ENCODE data around the gene FCER1G. TPM values are rescaled to one million over a fixed set of nuclear protein-coding genes. Genes with fewer than 3 reads are reported as not detected.
"Not testable (repeated sequence)": the region's sequence is repeated elsewhere in the genome, so short reads cannot be mapped to it uniquely, and the experiment has no call there.

FCER1G gene
- polyA plus RNA-seq, 1 donor = 35.9 TPM

- Histone ChIP-seq H3K4me1 (ENCODE audit: control insufficient read depth, insufficient read depth, low read length) (peaks cover 73% of the 10 kb centered on the region), H3K36me3 (ENCODE audit: control insufficient read depth, insufficient read depth, low read length) (no peaks in the 10 kb centered on the region), H3K27me3 (ENCODE audit: control insufficient read depth, insufficient read depth, low read length) (no peaks in the 10 kb centered on the region), H3K4me3 (ENCODE audit: low read length) (no peak overlapping the region), H3K27ac (ENCODE audit: low read length) (peak overlapping the region; percentile 95), H3K9me3 (ENCODE audit: control insufficient read depth, low read depth, low read length) (no peaks in the 10 kb centered on the region)
- no peak for DNase-seq
- WGBS (ENCODE audit: insufficient coverage, low lambda C conversion rate) = no CpG with 5 or more reads among the region's 6 CpGs
Measured at GRCh38 chr1:161222175-161223019, 7.3 kb downstream of the FCER1G start.

- no peaks in the 10 kb centered on the region for H3K27me3 ChIP-seq (ENCODE audit: control insufficient read depth, insufficient read depth, low read length)
- H3K27ac ChIP-seq (ENCODE audit: low read length) = peak overlapping the region; percentile 95
- peak; percentile 85 to 93 for DNase-seq
- H3K36me3 ChIP-seq (ENCODE audit: control insufficient read depth, insufficient read depth, low read length) = peaks cover 12% of the 10 kb centered on the region
- H3K4me1 ChIP-seq (ENCODE audit: control insufficient read depth, insufficient read depth, low read length) = peaks cover 73% of the 10 kb centered on the region
- H3K4me3 ChIP-seq (ENCODE audit: low read length) = no peak overlapping the region
- no peaks in the 10 kb centered on the region for H3K9me3 ChIP-seq (ENCODE audit: control insufficient read depth, low read depth, low read length)
- 20% methylated on average over 1 of the region's 7 CpGs for WGBS (ENCODE audit: insufficient coverage, low lambda C conversion rate)
Measured at GRCh38 chr1:161223805-161224694, 9.0 kb downstream of the FCER1G start.

- H3K4me3 ChIP-seq (ENCODE audit: low read length); H3K27me3 ChIP-seq (ENCODE audit: control insufficient read depth, insufficient read depth, low read length); DNase-seq; H3K9me3 ChIP-seq (ENCODE audit: control insufficient read depth, low read depth, low read length): not testable (repeated sequence)
- WGBS (ENCODE audit: insufficient coverage, low lambda C conversion rate) = 30% methylated on average over 2 of the region's 13 CpGs
- Histone ChIP-seq H3K4me1 (ENCODE audit: control insufficient read depth, insufficient read depth, low read length) (peaks cover 72% of the 10 kb centered on the region), H3K27ac (ENCODE audit: low read length) (peak overlapping the region; percentile 95), H3K36me3 (ENCODE audit: control insufficient read depth, insufficient read depth, low read length) (peaks cover 18% of the 10 kb centered on the region)
Measured at GRCh38 chr1:161224695-161225087, 9.6 kb downstream of the FCER1G start.

GRCh38 chr1:161225178-161225533 is 10.1 kb downstream of the FCER1G start:
- Histone ChIP-seq H3K27me3 (ENCODE audit: control insufficient read depth, insufficient read depth, low read length) (no peaks in the 10 kb centered on the region), H3K4me1 (ENCODE audit: control insufficient read depth, insufficient read depth, low read length) (peaks cover 73% of the 10 kb centered on the region), H3K4me3 (ENCODE audit: low read length) (no peak overlapping the region), H3K27ac (ENCODE audit: low read length) (peak overlapping the region; percentile 95), H3K36me3 (ENCODE audit: control insufficient read depth, insufficient read depth, low read length) (peaks cover 22% of the 10 kb centered on the region), H3K9me3 (ENCODE audit: control insufficient read depth, low read depth, low read length) (no peaks in the 10 kb centered on the region)
- WGBS (ENCODE audit: insufficient coverage, low lambda C conversion rate) = no CpG with 5 or more reads among the region's 7 CpGs
- DNase-seq = no peak

- H3K36me3 ChIP-seq (ENCODE audit: control insufficient read depth, insufficient read depth, low read length) = peaks cover 28% of the 10 kb centered on the region
- peak within 1 kb of the TSS; percentile 95 for H3K27ac ChIP-seq (ENCODE audit: low read length)
- H3K4me1 ChIP-seq (ENCODE audit: control insufficient read depth, insufficient read depth, low read length) = peaks cover 70% of the 10 kb centered on the region
- H3K9me3 ChIP-seq (ENCODE audit: control insufficient read depth, low read depth, low read length) = no peaks in the 10 kb centered on the region
- peak within 1 kb of the TSS; percentile 77 for H3K4me3 ChIP-seq (ENCODE audit: low read length)
- WGBS (ENCODE audit: insufficient coverage, low lambda C conversion rate) = 0% methylated on average over 1 of the region's 16 CpGs
- no peaks in the 10 kb centered on the region for H3K27me3 ChIP-seq (ENCODE audit: control insufficient read depth, insufficient read depth, low read length)
- peak; percentile 98 to 99 for DNase-seq
Measured at GRCh38 chr1:161225534-161226319, 10.6 kb downstream of the FCER1G start, which contains the start of gene TOMM40L. TOMM40L (plus strand) TSS chr1:161226060; CDS start chr1:161226490, 430 bp downstream.

- no peak for DNase-seq
- Histone ChIP-seq H3K27me3 (ENCODE audit: control insufficient read depth, insufficient read depth, low read length) (no peaks in the 10 kb centered on the region), H3K36me3 (ENCODE audit: control insufficient read depth, insufficient read depth, low read length) (peaks cover 31% of the 10 kb centered on the region), H3K4me1 (ENCODE audit: control insufficient read depth, insufficient read depth, low read length) (peaks cover 68% of the 10 kb centered on the region), H3K4me3 (ENCODE audit: low read length) (peak overlapping the region; percentile 77), H3K27ac (ENCODE audit: low read length) (peak overlapping the region; percentile 46), H3K9me3 (ENCODE audit: control insufficient read depth, low read depth, low read length) (no peaks in the 10 kb centered on the region)
- no CpG with 5 or more reads among the region's 15 CpGs for WGBS (ENCODE audit: insufficient coverage, low lambda C conversion rate)
Measured at GRCh38 chr1:161226320-161226711, 11.2 kb downstream of the FCER1G start.

GRCh38 chr1:161226759-161227158 is 11.7 kb downstream of the FCER1G start:
- WGBS (ENCODE audit: insufficient coverage, low lambda C conversion rate) = no CpG with 5 or more reads among the region's 3 CpGs
- Histone ChIP-seq H3K27me3 (ENCODE audit: control insufficient read depth, insufficient read depth, low read length) (no peaks in the 10 kb centered on the region), H3K36me3 (ENCODE audit: control insufficient read depth, insufficient read depth, low read length) (peaks cover 31% of the 10 kb centered on the region), H3K27ac (ENCODE audit: low read length) (peak overlapping the region; percentile 46), H3K4me1 (ENCODE audit: control insufficient read depth, insufficient read depth, low read length) (peaks cover 68% of the 10 kb centered on the region), H3K4me3 (ENCODE audit: low read length) (peak overlapping the region; percentile 77), H3K9me3 (ENCODE audit: control insufficient read depth, low read depth, low read length) (no peaks in the 10 kb centered on the region)
- no peak for DNase-seq

- WGBS (ENCODE audit: insufficient coverage, low lambda C conversion rate) = no CpG with 5 or more reads among the region's 11 CpGs
- Histone ChIP-seq H3K27me3 (ENCODE audit: control insufficient read depth, insufficient read depth, low read length) (no peaks in the 10 kb centered on the region), H3K36me3 (ENCODE audit: control insufficient read depth, insufficient read depth, low read length) (peaks cover 31% of the 10 kb centered on the region), H3K9me3 (ENCODE audit: control insufficient read depth, low read depth, low read length) (no peaks in the 10 kb centered on the region), H3K27ac (ENCODE audit: low read length) (peak overlapping the region; percentile 46), H3K4me3 (ENCODE audit: low read length) (peak overlapping the region; percentile 77), H3K4me1 (ENCODE audit: control insufficient read depth, insufficient read depth, low read length) (peaks cover 68% of the 10 kb centered on the region)
- DNase-seq = peak in 1 of 2 donors; percentile 76
Measured at GRCh38 chr1:161227196-161227871, 12.2 kb downstream of the FCER1G start.

GRCh38 chr1:161228032-161228431 is 12.9 kb downstream of the FCER1G start:
- DNase-seq = no peak
- Histone ChIP-seq H3K9me3 (ENCODE audit: control insufficient read depth, low read depth, low read length) (no peaks in the 10 kb centered on the region), H3K27ac (ENCODE audit: low read length) (peak overlapping the region; percentile 46), H3K27me3 (ENCODE audit: control insufficient read depth, insufficient read depth, low read length) (no peaks in the 10 kb centered on the region), H3K36me3 (ENCODE audit: control insufficient read depth, insufficient read depth, low read length) (peaks cover 31% of the 10 kb centered on the region), H3K4me1 (ENCODE audit: control insufficient read depth, insufficient read depth, low read length) (peaks cover 61% of the 10 kb centered on the region), H3K4me3 (ENCODE audit: low read length) (no peak overlapping the region)
- no CpG with 5 or more reads among the region's 7 CpGs for WGBS (ENCODE audit: insufficient coverage, low lambda C conversion rate)
